Activated naive CD4-positive, alpha-beta T cell treated with anti-CD3 and anti-CD28 coated beads, Interleukin-2, amount 10 ng/mL, durations not matched to agents 7 days and 5 days (primary cell): Measurements from ENCODE around the gene GALNS.
"Not testable (repeated sequence)": the region's sequence is repeated elsewhere in the genome, so short reads cannot be mapped to it uniquely, and the experiment has no call there.

Source experiments
- CTCF ChIA-PET: fragments of 350-600 bp; sonication (Branson Sonifier 250); formaldehyde crosslinking; loops from one replicate; lab custom pipeline; 2021; ENCODE audit warnings: antibody characterized with exemption; lab: Charles Lee
- DNase-seq: peaks from one replicate; pipeline ENCODE4 v3.0.0-alpha.2; 2020
- H3K27ac Mint-ChIP-seq: one replicate; pipeline ENCODE4 v1.8.0; 2021; ENCODE audit warnings: mild to moderate bottlenecking, moderate library complexity, mixed read lengths
- H3K27me3 Mint-ChIP-seq: one replicate; pipeline ENCODE4 v1.8.0; 2021; ENCODE audit warnings: mild to moderate bottlenecking, mixed read lengths
- H3K36me3 Mint-ChIP-seq: one replicate; pipeline ENCODE4 v1.8.0; 2021; ENCODE audit warnings: mixed read lengths
- H3K4me1 Mint-ChIP-seq: one replicate; pipeline ENCODE4 v1.8.0; 2021; ENCODE audit warnings: mixed read lengths
- H3K4me3 Mint-ChIP-seq: one replicate; pipeline ENCODE4 v1.8.0; 2021; ENCODE audit warnings: mild to moderate bottlenecking, moderate library complexity, mixed read lengths
- H3K9me3 Mint-ChIP-seq: one replicate; pipeline ENCODE4 v1.8.0; 2021; ENCODE audit warnings: mixed read lengths

GALNS gene

GRCh38 chr16:88799569-88800276, 57.0 kb downstream of the GALNS start:
- Mint-ChIP-seq H3K4me3 (peak overlapping the region; percentile 6), H3K27me3 (no peaks in the 10 kb centered on the region), H3K9me3 (no peaks in the 10 kb centered on the region), H3K27ac (peak overlapping the region; percentile 62), H3K36me3 (peaks cover 15% of the 10 kb centered on the region), H3K4me1 (peaks cover 51% of the 10 kb centered on the region)
- CTCF ChIA-PET: interaction anchor here (1.6 to 3.1 kb wide), 6 partner anchors 10 to 63 kb away, joined by 4 to 14 read pairs (median 6); partner anchors contain the start of genes GALNS and TRAPPC2L
- peak; percentile 73 for DNase-seq

GRCh38 chr16:88798772-88799455, 57.8 kb downstream of the GALNS start:
- H3K4me1 Mint-ChIP-seq: peaks cover 54% of the 10 kb centered on the region
- peaks cover 13% of the 10 kb centered on the region for H3K36me3 Mint-ChIP-seq
- H3K27ac Mint-ChIP-seq: no peak overlapping the region
- CTCF ChIA-PET: interaction anchor here (1.6 to 3.1 kb wide), 5 partner anchors 13 to 62 kb away, joined by 4 to 14 read pairs (median 6); partner anchors contain the start of genes GALNS and TRAPPC2L
- no peak for DNase-seq
- no peaks in the 10 kb centered on the region for H3K9me3 Mint-ChIP-seq
- no peak overlapping the region for H3K4me3 Mint-ChIP-seq
- no peaks in the 10 kb centered on the region for H3K27me3 Mint-ChIP-seq

GRCh38 chr16:88798073-88798472, 58.7 kb downstream of the GALNS start:
- Mint-ChIP-seq H3K27me3 (no peaks in the 10 kb centered on the region), H3K4me1 (peaks cover 62% of the 10 kb centered on the region), H3K36me3 (peaks cover 13% of the 10 kb centered on the region), H3K27ac (no peak overlapping the region), H3K4me3 (no peak overlapping the region), H3K9me3 (no peaks in the 10 kb centered on the region)
- CTCF ChIA-PET: no interaction called here
- DNase-seq: no peak

GRCh38 chr16:88796278-88796677, 60.5 kb downstream of the GALNS start:
- Mint-ChIP-seq H3K4me3 (no peak overlapping the region), H3K9me3 (no peaks in the 10 kb centered on the region), H3K36me3 (peaks cover 13% of the 10 kb centered on the region), H3K27ac (peak overlapping the region; percentile 52), H3K4me1 (peaks cover 73% of the 10 kb centered on the region), H3K27me3 (no peaks in the 10 kb centered on the region)
- no peak for DNase-seq
- CTCF ChIA-PET: interaction anchor here (0.7 to 1.0 kb wide), 2 partner anchors 53 to 59 kb away, joined by 3 read pairs; no protein-coding TSS in a partner anchor

GRCh38 chr16:88793251-88793954, 63.3 kb downstream of the GALNS start:
- Mint-ChIP-seq H3K4me1 (peaks cover 66% of the 10 kb centered on the region), H3K27me3 (no peaks in the 10 kb centered on the region), H3K27ac (peak overlapping the region; percentile 91), H3K4me3 (peak overlapping the region; percentile 31), H3K9me3 (no peaks in the 10 kb centered on the region), H3K36me3 (peaks cover 1% of the 10 kb centered on the region)
- CTCF ChIA-PET: interaction anchor here (1.7 kb wide), 1 partner anchor 11 kb away, joined by 4 read pairs; no protein-coding TSS in a partner anchor
- DNase-seq: no peak

- no peak for DNase-seq
- Mint-ChIP-seq H3K9me3 (no peaks in the 10 kb centered on the region), H3K27ac (peak overlapping the region; percentile 74), H3K4me1 (peaks cover 69% of the 10 kb centered on the region), H3K27me3 (peaks cover 4% of the 10 kb centered on the region), H3K36me3 (peaks cover 1% of the 10 kb centered on the region), H3K4me3 (peak overlapping the region; percentile 0)
- CTCF ChIA-PET: no interaction called here
These were observed 64.0 kb downstream of the GALNS start for GRCh38 chr16:88792668-88793250.

- DNase-seq: no peak
- Mint-ChIP-seq H3K36me3 (peaks cover 1% of the 10 kb centered on the region), H3K27ac (peak overlapping the region; percentile 74), H3K27me3 (peaks cover 8% of the 10 kb centered on the region), H3K9me3 (no peaks in the 10 kb centered on the region), H3K4me1 (peaks cover 69% of the 10 kb centered on the region), H3K4me3 (no peak overlapping the region)
- CTCF ChIA-PET: no interaction called here
These were observed 64.6 kb downstream of the GALNS start for GRCh38 chr16:88792078-88792550.

GRCh38 chr16:88790312-88791211, 66.2 kb downstream of the GALNS start:
- peak overlapping the region; percentile 64 for H3K4me3 Mint-ChIP-seq
- CTCF ChIA-PET: interaction anchor here (1.6 kb wide), 1 partner anchor 10 kb away, joined by 6 read pairs; no protein-coding TSS in a partner anchor
- peaks cover 1% of the 10 kb centered on the region for H3K36me3 Mint-ChIP-seq
- H3K4me1 Mint-ChIP-seq: peaks cover 64% of the 10 kb centered on the region
- DNase-seq: peak; percentile 78
- peaks cover 8% of the 10 kb centered on the region for H3K27me3 Mint-ChIP-seq
- H3K27ac Mint-ChIP-seq: peak overlapping the region; percentile 93
- H3K9me3 Mint-ChIP-seq: no peaks in the 10 kb centered on the region

GRCh38 chr16:88789594-88789993, 67.2 kb downstream of the GALNS start:
- Mint-ChIP-seq H3K4me3 (peak overlapping the region; percentile 64), H3K36me3 (peaks cover under 1% of the 10 kb centered on the region), H3K27ac (peak overlapping the region; percentile 93), H3K27me3 (peaks cover 8% of the 10 kb centered on the region), H3K9me3 (no peaks in the 10 kb centered on the region), H3K4me1 (peaks cover 54% of the 10 kb centered on the region)
- DNase-seq: no peak
- CTCF ChIA-PET: interaction anchor here (1.6 kb wide), 1 partner anchor 11 kb away, joined by 6 read pairs; no protein-coding TSS in a partner anchor

- CTCF ChIA-PET: interaction anchor here (0.7 to 1.4 kb wide), 2 partner anchors 9 to 43 kb away, joined by 3 to 4 read pairs; no protein-coding TSS in a partner anchor
- H3K27ac Mint-ChIP-seq, H3K27me3 Mint-ChIP-seq, H3K36me3 Mint-ChIP-seq, DNase-seq, H3K9me3 Mint-ChIP-seq, H3K4me3 Mint-ChIP-seq: not testable (repeated sequence)
- H3K4me1 Mint-ChIP-seq: peaks cover 47% of the 10 kb centered on the region
These were observed 68.0 kb downstream of the GALNS start for GRCh38 chr16:88788749-88789148.

GRCh38 chr16:88787579-88788314, 69.0 kb downstream of the GALNS start:
- no peak overlapping the region for H3K4me3 Mint-ChIP-seq
- peaks cover 5% of the 10 kb centered on the region for H3K36me3 Mint-ChIP-seq
- CTCF ChIA-PET: interaction anchor here (0.6 to 2.5 kb wide), 4 partner anchors 42 to 78 kb away, joined by 3 to 11 read pairs (median 7); no protein-coding TSS in a partner anchor

More at GRCh38 chr16:88787579-88788314, 69.0 kb downstream of the GALNS start:
- no peaks in the 10 kb centered on the region for H3K9me3 Mint-ChIP-seq
- DNase-seq: no peak
- H3K27me3 Mint-ChIP-seq: peaks cover 8% of the 10 kb centered on the region
- peaks cover 47% of the 10 kb centered on the region for H3K4me1 Mint-ChIP-seq
- H3K27ac Mint-ChIP-seq: no peak overlapping the region
